Gastrocnemius medialis (tissue), 4 donors: ENCODE results near the gene INPP5D.

Experiments used
- CTCF ChIP-seq, 5 experiments: fragments of 450-650 bp in 3 of 5; fragments of 200-600 bp in 2 of 5; sonication (generic) in 2 of 5; IDR thresholded peaks in 4 of 5; conservative IDR thresholded peaks in 1 of 5; 1 replicate in 4 of 5; 2 replicates in 1 of 5; pipeline ENCODE4 v1.5.1; 2016 to 2019; ENCODE audit warnings: antibody characterized with exemption in 5 of 5, mild to moderate bottlenecking in 3 of 5, moderate library complexity in 3 of 5
- POLR2A ChIP-seq, 2 donors: fragments of 450-650 bp; IDR thresholded peaks; one replicate each; pipeline ENCODE4 v1.6.1; 2017; ENCODE audit warnings: antibody characterized with exemption in 2 of 2, mild to moderate bottlenecking in 2 of 2, moderate library complexity in 2 of 2

GRCh38 chr2:233033672-233034071 is 26.5 kb upstream of the INPP5D start:
- TF ChIP-seq CTCF (IDR thresholded peaks at IDR 0.05 in 4 of 5, conservative IDR thresholded peaks at IDR 0.05 in 1 of 5) (no peak), POLR2A (IDR thresholded peaks at IDR 0.05) (no peak)
